Neuronal stem cell (in vitro differentiated cells): Measurements from ENCODE around the gene TALDO1.

Experiments used
- DNase-seq: peaks from one replicate; pipeline ENCODE4 v3.0.0-alpha.2; 2013; ENCODE audit warnings: low spot score
- H2AFZ ChIP-seq: one replicate; pipeline ENCODE4 v1.6.1; 2013; ENCODE audit warnings: mild to moderate bottlenecking, low read length, inconsistent platforms
- H2AK5ac ChIP-seq: 2 replicates; pipeline ENCODE4 v1.6.1; 2013; ENCODE audit warnings: low read depth, mild to moderate bottlenecking, inconsistent platforms, low read length, moderate library complexity, mixed read lengths
- H2BK120ac ChIP-seq: 2 replicates; pipeline ENCODE4 v1.6.1; 2013; ENCODE audit warnings: low read depth, mild to moderate bottlenecking, inconsistent platforms, low read length, moderate library complexity, mixed read lengths
- H2BK12ac ChIP-seq: one replicate; pipeline ENCODE4 v1.6.1; 2013; ENCODE audit warnings: low read length, inconsistent platforms
- H2BK15ac ChIP-seq: 2 replicates; pipeline ENCODE4 v1.6.1; 2013; ENCODE audit warnings: mild to moderate bottlenecking, low read length, inconsistent platforms, mixed read lengths
- H2BK5ac ChIP-seq: one replicate; pipeline ENCODE4 v1.6.1; 2013; ENCODE audit warnings: inconsistent platforms, mild to moderate bottlenecking, low read length, moderate library complexity
- H3K14ac ChIP-seq: one replicate; pipeline ENCODE4 v1.6.1; 2013; ENCODE audit warnings: low read length, inconsistent platforms
- H3K18ac ChIP-seq: 2 replicates; pipeline ENCODE4 v1.6.1; 2013; ENCODE audit warnings: low read length, inconsistent platforms
- H3K23ac ChIP-seq: 2 replicates; pipeline ENCODE4 v1.6.1; 2013; ENCODE audit warnings: low read depth, mild to moderate bottlenecking, mixed read lengths, low read length, inconsistent platforms; ENCODE audit not compliant: poor library complexity
- H3K27ac ChIP-seq: replicated peaks from 3 replicates; pipeline ENCODE4 v1.5.1; 2013; ENCODE audit warnings: low read length, inconsistent platforms
- H3K27me3 ChIP-seq, 3 experiments: 2 replicates each; pipeline ENCODE4 v1.6.1; 2013; ENCODE audit warnings: low read length in 3 of 3, mild to moderate bottlenecking in 2 of 3, inconsistent platforms in 1 of 3, low read depth in 1 of 3, mixed read lengths in 1 of 3, moderate library complexity in 1 of 3; ENCODE audit not compliant: control insufficient read depth in 3 of 3, insufficient read depth in 3 of 3
- H3K36me3 ChIP-seq, 2 donors: replicated peaks in 1 of 2; 2 replicates each; pipeline ENCODE4 v1.6.1; 2013; ENCODE audit warnings: low read length in 2 of 2; ENCODE audit not compliant: control insufficient read depth in 2 of 2, insufficient read depth in 2 of 2
- H3K4ac ChIP-seq: 2 replicates; pipeline ENCODE4 v1.6.1; 2013; ENCODE audit warnings: inconsistent platforms, mild to moderate bottlenecking, low read length, moderate library complexity
- H3K4me1 ChIP-seq, 2 donors: 1 replicate in 1 of 2; 2 replicates in 1 of 2; pipeline ENCODE4 v1.6.1; 2013; ENCODE audit warnings: low read length in 2 of 2, low read depth in 1 of 2; ENCODE audit not compliant: control insufficient read depth in 2 of 2, insufficient read depth in 1 of 2
- H3K4me2 ChIP-seq: one replicate; pipeline ENCODE4 v1.6.1; 2013; ENCODE audit warnings: mild to moderate bottlenecking, low read length, inconsistent platforms; ENCODE audit not compliant: insufficient read depth, poor library complexity, severe bottlenecking
- H3K4me3 ChIP-seq, 2 donors: 2 replicates each; pipeline ENCODE4 v1.5.1; 2013; ENCODE audit warnings: low read length in 2 of 2, mild to moderate bottlenecking in 2 of 2, inconsistent platforms in 1 of 2, moderate library complexity in 1 of 2
- H3K79me1 ChIP-seq: one replicate; pipeline ENCODE4 v1.6.1; 2013; ENCODE audit warnings: low read depth, mild to moderate bottlenecking, inconsistent platforms, low read length, moderate library complexity
- H3K9ac ChIP-seq: one replicate; pipeline ENCODE4 v1.6.1; 2013; ENCODE audit warnings: mild to moderate bottlenecking, low read depth, low read length, inconsistent platforms; ENCODE audit not compliant: poor library complexity
- H3K9me3 ChIP-seq, 2 donors: replicated peaks in 1 of 2; 2 replicates each; pipeline versions ENCODE3 to v1.6.1; 2013; ENCODE audit warnings: low read length in 2 of 2, mild to moderate bottlenecking in 2 of 2, inconsistent platforms in 1 of 2, low read depth in 1 of 2, mixed read lengths in 1 of 2, moderate library complexity in 1 of 2; ENCODE audit not compliant: control insufficient read depth in 2 of 2, insufficient read depth in 1 of 2
- H4K8ac ChIP-seq: one replicate; pipeline ENCODE4 v1.6.1; 2013; ENCODE audit warnings: low read depth, mild to moderate bottlenecking, inconsistent platforms, low read length, moderate library complexity
- H4K91ac ChIP-seq: one replicate; pipeline ENCODE4 v1.6.1; 2013; ENCODE audit warnings: low read length, low read depth, mild to moderate bottlenecking, inconsistent platforms; ENCODE audit not compliant: poor library complexity
- WGBS, 2 donors: extraction: QIAGEN DNeasy Blood & Tissue Kit; methylation state at CpG; one replicate each; pipeline ENCODE4 v1.1.7; 2013; ENCODE audit warnings: missing lambda C conversion rate in 2 of 2, mixed read lengths in 1 of 2; ENCODE audit not compliant: insufficient read length in 2 of 2, insufficient replicate concordance in 1 of 2; ENCODE audit errors: extremely low coverage in 2 of 2; 5-methylcytosine and 5-hydroxymethylcytosine counted together

Gene TALDO1

GRCh38 chr11:774873-775592 lies 27.8 kb downstream of the TALDO1 start:
- H2BK120ac ChIP-seq = no peak overlapping the region
- no peaks in the 10 kb centered on the region for H3K27me3 ChIP-seq
- no peak overlapping the region for H4K8ac ChIP-seq
- peak overlapping the region; percentile 2 for H3K4me2 ChIP-seq
- no peak overlapping the region for H3K27ac ChIP-seq
- H3K4me1 ChIP-seq = peaks cover 8 to 13% of the 10 kb centered on the region in 2 donors
- peaks cover 28% of the 10 kb centered on the region for H3K79me1 ChIP-seq
- no peak overlapping the region for H3K18ac ChIP-seq
- peak overlapping the region; percentile 44 for H3K9ac ChIP-seq
- H2BK12ac ChIP-seq = peak overlapping the region; percentile 63
- peak overlapping the region; percentile 4 to 16 for H3K4me3 ChIP-seq
- peaks cover 21 to 64% of the 10 kb centered on the region in 2 donors for H3K36me3 ChIP-seq
- no CpG with 5 or more reads among the region's 20 CpGs for WGBS, 2 donors
- no peak overlapping the region for H2AFZ ChIP-seq
- no peak overlapping the region for H3K14ac ChIP-seq
- H2AK5ac ChIP-seq = peak overlapping the region; percentile 34
- no peak for DNase-seq
- peak overlapping the region; percentile 73 for H3K23ac ChIP-seq
- H2BK15ac ChIP-seq = no peak overlapping the region
- no peak overlapping the region for H3K4ac ChIP-seq
- H2BK5ac ChIP-seq = peak overlapping the region; percentile 60
- no peaks in the 10 kb centered on the region for H3K9me3 ChIP-seq
- H4K91ac ChIP-seq = no peak overlapping the region

- Histone ChIP-seq H3K27ac (no peak overlapping the region), H3K18ac (peak overlapping the region; percentile 96), H3K4me1 (peaks cover 8 to 19% of the 10 kb centered on the region in 2 donors), H2BK5ac (peak overlapping the region; percentile 90), H2AK5ac (peak overlapping the region; percentile 98), H3K4ac (peak overlapping the region; percentile 84), H3K14ac (no peak overlapping the region), H4K91ac (no peak overlapping the region), H3K4me2 (peak overlapping the region; percentile 93), H2BK120ac (peak overlapping the region; percentile 72), H3K9me3 (no peaks in the 10 kb centered on the region), H3K79me1 (peaks cover 26% of the 10 kb centered on the region), H3K23ac (no peak overlapping the region), H3K4me3 (peak overlapping the region; percentile 61 to 90), H3K9ac (no peak overlapping the region), H4K8ac (no peak overlapping the region), H2AFZ (no peak overlapping the region), H2BK15ac (no peak overlapping the region), H2BK12ac (no peak overlapping the region), H3K27me3 (no peaks in the 10 kb centered on the region), H3K36me3 (peaks cover 15 to 60% of the 10 kb centered on the region in 2 donors)
- DNase-seq = no peak
- WGBS, 2 donors = no CpG with 5 or more reads among the region's 11 CpGs
Observed at GRCh38 chr11:776263-776560, 28.9 kb downstream of the TALDO1 start.

- Histone ChIP-seq H2BK15ac (peak overlapping the region; percentile 26), H3K4ac (peak overlapping the region; percentile 84), H3K79me1 (peaks cover 24% of the 10 kb centered on the region), H2AK5ac (peak overlapping the region; percentile 98), H3K4me2 (peak overlapping the region; percentile 93), H2BK5ac (peak overlapping the region; percentile 90), H3K18ac (peak overlapping the region; percentile 99), H2AFZ (peak overlapping the region; percentile 97), H3K9ac (peak overlapping the region; percentile 98), H2BK12ac (no peak overlapping the region), H2BK120ac (peak overlapping the region; percentile 72), H3K4me1 (peaks cover 8 to 19% of the 10 kb centered on the region in 2 donors), H3K27ac (peak overlapping the region; percentile 86), H3K9me3 (no peaks in the 10 kb centered on the region), H3K23ac (peak overlapping the region; percentile 99), H4K91ac (peak overlapping the region; percentile 89), H3K36me3 (peaks cover 15 to 55% of the 10 kb centered on the region in 2 donors), H3K4me3 (peak overlapping the region; percentile 61 to 97), H3K14ac (peak overlapping the region; percentile 90), H3K27me3 (no peaks in the 10 kb centered on the region), H4K8ac (no peak overlapping the region)
- WGBS, 2 donors = no CpG with 5 or more reads among the region's 65 CpGs
- no peak for DNase-seq
Observed at GRCh38 chr11:776561-777287, 29.5 kb downstream of the TALDO1 start.
